Stimulated activated CD4-positive, alpha-beta T cell treated with anti-CD3 and anti-CD28 coated beads, TNF-alpha, amount 100 ng/mL, for 1 hour (primary cell): ENCODE data around the gene PLOD3.
"Not testable (repeated sequence)": the region's sequence is repeated elsewhere in the genome, so short reads cannot be mapped to it uniquely, and the experiment has no call there.

Experiments used
- DNase-seq, 3 donors: peaks; one replicate each; pipeline ENCODE4 v3.0.0-alpha.2; 2020; ENCODE audit warnings: low read depth in 3 of 3, low spot score in 1 of 3

Gene PLOD3

DNA sequence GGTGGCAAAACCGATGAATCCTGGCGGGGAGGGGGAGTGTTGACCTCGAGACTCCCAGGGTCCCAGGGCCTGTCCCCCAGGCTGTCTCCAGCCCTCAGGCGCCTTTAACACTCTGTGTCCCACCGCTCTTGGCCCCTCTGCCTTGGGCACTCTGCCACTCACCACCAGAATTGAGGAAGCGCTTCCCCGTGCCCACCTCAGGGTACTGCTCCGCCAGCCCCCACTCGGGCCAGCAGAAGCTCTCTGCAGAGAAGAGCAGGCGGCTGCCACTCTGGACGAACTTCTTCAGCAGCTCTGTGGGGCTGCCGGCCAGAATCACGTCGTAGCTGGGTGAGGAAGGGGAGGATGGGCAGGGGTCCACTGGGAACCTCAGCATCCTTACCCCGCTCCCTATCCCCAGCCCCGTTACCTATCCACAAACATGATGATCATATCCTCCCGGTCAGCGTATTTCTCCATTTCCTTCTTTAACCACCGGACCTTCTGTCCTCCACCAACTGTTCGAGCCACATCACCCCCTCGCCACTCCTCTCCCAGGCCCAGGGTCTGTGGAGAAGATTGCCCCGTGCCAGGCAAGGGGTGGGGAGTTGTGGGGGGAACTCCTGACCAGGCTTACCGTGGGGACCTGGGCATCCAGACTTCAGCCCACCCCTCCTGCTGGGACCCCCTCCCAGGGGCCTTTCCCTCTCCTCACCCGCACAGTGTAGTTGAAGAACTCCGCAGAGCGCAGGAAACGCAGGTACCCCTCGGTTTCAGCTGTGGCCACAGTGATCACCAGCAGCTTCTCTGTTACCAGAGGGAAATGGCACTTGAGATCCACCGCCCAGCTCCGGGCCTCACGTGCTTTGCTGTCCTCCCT, 1.2 kb downstream of the PLOD3 start:
- no peak for DNase-seq

DNA sequence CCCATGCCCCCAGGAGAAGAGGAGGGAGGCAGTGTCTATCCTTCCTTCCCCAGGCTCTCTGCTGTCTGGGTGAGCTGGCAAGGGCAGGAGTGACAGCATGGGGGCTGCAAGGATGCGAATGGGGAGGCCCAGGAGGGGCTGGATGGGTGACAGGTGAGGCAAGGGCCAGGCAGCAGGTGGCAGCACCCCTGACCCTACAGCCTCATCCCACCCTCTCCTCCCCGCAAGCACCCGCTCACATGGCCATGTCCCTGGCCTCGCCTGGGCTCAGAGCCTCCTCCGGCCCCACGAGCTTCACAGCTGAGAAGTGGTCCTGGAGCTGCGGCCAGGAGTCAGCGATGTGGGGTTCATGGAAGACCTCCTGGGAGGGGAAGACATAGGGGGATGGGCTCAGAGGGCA, 5.4 kb downstream of the PLOD3 start:
- no peak for DNase-seq

DNA sequence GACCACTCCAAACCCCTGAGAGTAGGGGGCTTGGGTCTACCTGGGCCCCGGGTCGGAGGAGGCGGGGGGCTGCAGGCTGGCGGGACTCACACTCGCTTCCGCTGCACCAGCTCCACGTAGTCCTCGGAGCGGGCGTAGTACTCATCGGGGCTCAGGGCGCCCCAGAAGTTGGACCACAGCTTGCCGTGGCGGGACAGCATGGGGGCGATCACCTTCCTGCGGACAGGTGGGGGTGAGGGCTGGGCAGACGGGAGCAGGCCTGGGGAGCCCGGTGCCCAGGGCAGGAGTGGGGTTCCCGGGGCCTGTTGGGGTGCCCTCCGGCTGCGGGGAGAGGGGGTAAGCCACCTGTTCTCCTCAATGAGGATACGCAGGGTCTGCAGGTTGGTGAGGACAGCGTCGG, 5.9 kb downstream of the PLOD3 start:
- DNase-seq: no peak

DNA sequence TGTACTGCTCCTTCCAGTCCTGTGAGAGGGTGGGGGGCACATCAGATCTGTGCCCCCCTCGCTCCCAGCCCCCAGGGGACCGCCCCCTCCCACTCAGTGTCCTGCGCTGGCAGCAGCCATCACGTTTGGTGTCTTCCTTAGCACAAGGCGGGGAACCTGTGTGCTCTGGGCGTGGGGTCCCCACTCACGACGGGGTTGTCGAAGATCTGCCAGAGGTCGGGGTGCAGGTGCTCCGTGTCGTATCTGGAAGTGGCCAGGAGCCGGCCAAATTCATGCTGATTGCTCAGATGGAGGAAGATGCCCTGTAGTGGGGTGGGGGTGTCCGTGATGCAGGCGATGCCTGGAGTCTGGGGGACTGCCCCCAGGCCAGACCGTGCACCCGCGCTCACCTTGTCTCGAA, 7.2 kb downstream of the PLOD3 start:
- no peak for DNase-seq

DNA sequence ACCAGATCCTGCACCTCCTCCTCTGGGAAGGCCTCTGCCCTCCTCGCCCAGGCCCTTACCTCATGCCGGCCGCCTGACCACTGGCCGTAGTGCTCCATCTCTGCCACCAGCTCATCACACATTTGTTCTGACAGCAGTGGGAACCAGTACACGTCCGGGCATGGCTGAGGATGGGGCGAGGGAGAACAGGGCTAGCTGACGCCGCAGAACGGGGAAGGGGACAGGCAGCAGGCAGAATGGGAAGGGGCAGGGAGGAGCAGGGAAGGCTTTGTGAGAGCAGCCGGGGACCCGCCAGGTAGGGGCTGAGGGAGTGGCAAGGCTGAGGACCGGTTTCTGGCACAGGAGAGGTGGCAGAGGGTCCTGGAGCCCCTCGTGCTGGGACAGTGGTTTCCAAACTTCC, 8.6 kb downstream of the PLOD3 start:
- no peak for DNase-seq

DNA sequence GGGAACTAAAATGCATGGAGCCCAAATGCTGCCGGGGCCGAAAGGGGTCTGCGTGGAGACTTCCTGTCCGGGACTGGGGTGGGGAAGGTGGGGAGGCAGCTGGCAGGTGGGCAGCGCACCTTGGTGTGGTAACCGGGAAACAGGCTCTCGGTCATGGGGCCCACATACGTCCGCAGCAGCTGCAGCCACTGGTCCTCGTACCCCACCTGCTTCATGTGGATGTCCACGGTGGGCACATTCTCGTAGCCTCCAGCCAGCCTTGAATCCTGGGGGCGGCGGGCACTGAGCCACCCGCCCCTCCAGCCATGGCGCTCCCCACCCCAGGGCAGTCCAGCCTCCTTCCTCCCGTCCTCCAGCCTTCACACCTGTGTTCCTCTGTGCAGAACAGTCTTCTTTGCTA, 9.9 kb downstream of the PLOD3 start:
- DNase-seq: no peak

DNA sequence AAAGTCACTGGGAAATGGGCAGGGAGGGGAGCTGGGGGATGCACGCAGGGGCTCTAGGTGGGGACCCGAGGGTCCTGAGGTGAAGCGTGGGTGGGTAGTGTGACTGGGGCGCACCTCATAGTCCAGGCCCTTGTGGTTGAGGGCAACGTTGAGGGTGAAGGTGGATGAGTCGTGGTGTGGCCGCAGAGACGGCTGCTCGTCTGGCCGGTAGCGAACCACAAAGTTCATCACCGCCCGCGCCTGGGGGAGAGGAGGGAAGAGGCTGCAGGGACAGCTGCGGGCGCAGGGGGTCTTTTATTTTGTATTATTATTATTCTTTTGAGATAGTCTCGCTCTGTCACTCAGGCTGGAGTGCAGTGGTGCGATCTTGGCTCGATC, 10.7 kb downstream of the PLOD3 start:
- no peak for DNase-seq

DNA sequence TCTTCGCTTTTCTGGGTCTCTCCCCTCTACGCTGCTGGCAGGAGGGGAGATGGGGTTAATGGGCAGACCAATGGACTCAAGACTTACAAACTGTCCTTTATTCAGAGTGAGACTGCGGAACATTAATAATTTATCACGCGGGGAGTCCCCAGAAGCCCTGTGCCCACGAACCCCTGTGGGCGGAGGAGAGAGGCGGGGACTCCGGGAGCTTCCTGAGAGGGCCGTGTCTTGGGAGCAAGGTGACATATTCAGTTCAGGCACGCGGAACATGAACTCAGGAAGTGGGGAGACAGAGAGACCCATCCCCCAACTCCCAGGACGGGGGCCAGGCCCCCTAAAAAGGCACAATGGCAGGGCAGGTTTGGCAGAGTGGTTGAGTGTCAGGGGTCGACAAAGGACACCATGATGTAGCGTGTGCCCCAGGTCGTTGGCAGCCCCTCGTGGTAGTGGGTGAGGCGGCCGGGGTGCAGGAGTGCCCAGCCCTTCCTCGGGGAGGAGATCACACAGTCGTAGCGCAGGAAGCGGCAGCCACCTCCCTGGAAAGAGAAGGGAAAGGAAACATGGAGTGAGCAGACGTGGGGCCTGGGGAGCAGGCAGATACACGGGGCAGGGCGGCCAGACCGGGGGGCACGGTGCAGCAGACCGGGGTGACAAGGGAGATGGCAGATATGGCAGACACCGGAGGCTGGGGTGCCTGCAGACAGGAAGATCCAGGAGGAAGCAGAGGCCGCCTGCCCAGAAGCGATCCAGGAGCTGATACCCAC, 11.3 kb downstream of the PLOD3 start:
- no peak for DNase-seq

DNA sequence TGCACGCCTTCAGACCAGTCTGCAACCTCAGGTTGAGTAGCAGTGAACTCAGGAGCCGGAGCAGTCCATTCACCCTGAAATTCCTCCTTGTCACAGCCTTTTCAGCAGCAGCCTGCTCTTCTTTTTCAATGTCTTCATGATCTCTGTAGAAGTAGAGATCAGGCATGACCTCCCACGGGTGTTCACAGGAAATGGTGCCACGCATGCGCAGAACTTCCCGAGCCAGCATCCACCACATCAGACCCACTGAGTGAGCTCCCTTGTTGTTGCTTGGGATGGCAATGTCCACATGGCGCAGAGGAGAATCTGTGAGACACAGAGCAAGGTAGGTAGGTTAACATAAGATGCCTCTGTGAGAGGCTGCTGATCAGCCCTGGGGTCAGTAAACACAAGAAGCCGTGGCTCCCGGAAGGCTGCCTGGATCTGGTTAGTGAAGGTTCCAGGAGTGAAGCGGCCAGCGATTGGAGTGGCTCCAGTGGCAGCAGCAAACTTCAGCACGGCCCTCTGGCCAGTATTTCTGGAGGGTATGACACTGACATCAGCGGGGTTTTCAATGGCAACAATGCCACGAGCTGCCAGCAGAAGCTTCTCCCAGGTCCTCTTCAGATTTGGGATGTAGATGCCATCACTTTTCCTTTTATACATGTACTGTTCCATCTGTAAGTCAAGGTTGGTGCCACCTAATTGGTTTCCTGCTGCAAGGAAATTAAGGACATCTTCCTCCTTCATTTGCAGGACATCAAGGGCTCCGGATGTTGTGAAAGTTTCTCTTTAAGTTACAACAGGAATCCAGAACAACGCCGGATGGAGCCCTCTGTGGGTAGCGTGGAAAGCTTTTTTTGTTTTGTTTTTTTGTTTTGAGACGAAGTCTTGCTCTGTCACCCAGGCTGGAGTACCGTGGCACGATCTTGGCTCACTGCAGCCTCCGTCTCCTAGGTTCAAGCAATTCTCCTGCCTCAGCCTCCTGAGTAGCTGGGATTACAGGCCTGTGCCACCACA, 13.3 kb downstream of the PLOD3 start:
- not testable (repeated sequence) for DNase-seq

DNA sequence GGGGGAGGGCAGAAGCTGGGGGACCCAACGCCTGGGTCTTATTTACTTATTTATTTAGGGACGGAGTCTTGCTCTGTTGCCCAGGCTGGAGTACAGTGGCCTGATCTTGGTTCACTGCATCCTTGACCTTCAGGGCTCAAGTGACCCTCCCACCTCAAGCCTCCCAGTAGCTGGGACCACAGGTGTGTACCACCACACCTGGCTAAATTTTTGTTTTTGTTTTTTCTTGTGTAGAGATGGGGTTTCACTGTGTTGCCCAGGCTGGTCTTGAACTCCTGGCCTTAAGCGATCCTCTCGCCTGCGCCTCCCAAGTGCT, 14.8 kb downstream of the PLOD3 start:
- no peak for DNase-seq

DNA sequence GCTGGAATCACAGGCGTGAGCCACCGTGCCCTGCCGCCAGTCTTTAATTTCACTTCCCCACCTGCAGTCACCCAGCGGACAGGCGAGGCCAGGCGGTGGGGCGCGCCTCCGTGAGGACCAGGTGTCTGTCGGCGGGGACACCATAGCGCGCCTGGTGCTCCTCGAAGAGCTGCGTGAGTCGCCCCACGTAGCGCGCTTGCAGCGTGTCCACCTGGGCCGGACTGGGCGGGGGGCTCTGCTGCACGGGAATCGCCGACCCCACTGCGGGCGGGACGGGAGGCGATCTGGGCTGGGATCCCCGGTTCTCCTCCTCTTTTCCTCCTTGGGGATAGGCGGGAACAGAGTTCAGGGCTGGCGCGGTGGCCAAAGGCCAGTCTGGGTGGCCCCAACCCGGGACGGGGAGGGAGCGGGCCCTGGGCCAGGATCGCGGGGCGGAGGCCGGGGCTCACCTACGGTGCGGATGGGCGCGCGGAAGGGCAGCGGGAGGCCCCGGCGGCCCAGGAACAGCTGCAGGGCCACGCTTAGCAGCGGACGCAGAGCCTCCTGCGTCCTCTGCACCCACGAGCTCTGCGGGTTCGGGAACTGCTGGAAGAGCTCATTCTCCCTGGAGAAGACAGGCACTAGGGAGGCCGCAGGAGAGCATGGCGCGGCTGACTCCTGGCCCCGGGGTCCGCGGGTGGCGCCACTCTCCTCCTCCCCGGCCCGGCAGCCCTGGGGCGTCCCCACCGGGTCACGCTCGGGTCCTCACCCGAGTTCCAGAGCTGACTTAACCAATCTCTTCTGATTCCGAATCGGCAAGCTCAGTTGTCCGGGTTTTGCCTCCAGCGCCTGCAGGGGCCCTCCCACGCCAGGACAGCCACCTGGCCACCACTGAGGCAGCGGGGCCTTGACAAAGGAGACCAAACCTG, 15.4 kb downstream of the PLOD3 start:
- DNase-seq: no peak

DNA sequence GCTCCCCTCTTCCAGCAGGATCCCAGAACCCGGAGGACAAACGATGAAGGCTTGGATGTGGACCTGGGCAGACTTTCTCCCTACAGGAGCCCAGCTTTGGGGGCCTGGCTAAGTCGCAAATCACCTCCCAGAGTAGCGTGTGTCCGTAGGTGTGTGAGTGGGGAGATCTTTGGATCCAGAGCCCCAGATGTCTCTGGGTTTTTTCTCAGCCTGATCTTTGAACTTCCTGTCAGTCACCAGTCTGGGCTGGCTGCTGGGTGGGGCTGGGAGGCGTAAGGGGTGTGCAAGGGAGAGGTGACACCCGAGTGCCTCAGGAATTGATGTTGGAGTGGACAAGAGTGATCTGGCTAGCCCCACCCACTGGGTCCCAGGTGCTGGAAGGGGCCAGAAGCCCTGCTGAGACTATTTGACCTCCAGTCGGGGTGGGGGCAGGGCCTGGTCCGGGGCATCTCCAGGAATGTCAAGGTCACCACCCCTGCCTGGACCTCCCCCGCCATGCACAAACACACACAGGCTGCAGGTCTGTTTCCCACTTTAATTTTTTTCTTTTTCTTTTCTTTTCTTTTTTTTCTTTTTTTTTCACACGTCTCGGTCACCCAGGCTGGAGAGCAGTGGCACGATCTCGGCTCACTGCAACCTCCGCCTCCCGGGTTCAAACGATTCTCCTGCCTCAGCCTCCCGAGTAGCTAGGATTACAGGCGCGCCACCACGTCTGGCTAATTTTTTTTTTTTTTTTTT, 16.4 kb downstream of the PLOD3 start, which contains the start of gene MOGAT3:
Gene MOGAT3, minus strand, starts transcription at position 175 of the 738 bp plus-strand sequence. CDS start 182 bp downstream, outside the sequence.
- no peak for DNase-seq

DNA sequence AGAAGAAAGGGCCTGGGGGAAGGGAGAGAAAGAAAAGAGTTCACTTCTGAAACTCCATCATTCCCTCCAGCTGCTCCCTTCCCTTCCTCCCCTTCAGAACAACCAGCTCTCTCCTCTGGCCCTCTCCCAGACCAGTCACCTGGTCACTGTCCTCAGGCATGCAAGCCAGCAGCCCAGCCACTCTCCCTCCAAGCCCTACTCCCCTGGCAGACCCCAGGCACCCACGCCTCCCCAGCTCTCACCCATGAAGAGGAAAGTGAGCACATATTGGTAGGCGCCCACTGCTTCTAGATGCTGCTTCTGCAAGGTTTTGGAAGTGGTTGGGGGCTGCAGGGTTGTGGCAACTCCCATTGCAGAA, 16.9 kb downstream of the PLOD3 start:
- no peak for DNase-seq

DNA sequence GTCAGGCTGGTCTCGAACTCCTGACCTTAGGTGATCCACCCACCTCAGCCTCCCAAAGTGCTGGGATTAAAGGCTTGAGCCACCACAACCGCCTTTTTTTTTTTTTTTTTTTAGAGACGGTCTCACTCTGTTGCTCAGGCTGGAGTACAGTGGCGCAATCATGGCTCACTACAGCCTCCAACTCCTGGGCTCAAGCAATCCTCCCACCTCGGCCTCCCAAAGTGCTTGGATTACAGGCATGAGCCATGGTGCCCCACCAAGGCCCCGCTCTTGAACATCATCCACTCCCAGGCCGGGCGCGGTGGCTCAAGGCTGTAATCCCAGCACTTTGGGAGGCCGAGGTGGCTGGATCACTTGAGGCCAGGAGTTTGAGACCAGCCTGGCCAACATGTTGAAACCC, 17.9 kb downstream of the PLOD3 start:
- DNase-seq: not testable (repeated sequence)

DNA sequence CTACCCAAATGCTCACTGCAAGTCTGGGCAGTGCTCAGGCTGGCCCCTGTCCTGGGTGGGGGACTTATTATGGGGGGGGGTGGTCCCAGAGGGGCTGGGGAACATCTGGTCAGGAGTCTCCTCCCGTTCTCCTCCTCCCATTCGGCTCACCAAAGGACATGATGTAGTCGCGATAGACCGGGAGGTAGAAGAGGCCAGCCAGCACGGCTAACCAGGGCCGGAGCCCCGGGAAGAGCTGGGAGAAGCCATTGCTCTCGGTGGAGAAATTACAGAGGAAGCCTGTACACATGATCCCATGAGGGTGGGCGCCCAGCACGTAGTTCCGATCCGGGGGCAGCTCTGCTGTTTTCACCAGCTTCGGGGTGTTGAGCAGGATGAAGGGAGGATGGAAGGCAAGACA, 18.9 kb downstream of the PLOD3 start:
- DNase-seq: no peak

DNA sequence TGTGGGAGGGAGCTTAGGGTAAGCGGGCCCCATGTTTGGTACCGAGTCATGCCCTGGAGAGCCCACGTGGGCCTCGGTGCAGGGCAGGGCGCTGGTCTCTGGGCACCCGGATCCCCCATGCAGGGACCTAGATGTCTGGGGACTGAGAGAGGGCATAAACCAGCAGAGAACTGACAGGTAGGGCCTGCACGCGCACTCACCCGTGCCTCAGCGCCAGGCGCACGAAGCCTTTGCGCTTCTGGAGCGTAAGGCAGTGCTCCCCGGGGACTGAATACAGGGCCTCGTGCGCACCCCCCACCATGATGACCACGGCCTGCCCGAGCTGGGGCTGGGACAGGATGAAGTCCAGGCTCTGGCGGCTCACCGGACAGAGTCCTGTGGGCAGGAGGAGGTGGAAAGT, 19.4 kb downstream of the PLOD3 start:
- DNase-seq: no peak

DNA sequence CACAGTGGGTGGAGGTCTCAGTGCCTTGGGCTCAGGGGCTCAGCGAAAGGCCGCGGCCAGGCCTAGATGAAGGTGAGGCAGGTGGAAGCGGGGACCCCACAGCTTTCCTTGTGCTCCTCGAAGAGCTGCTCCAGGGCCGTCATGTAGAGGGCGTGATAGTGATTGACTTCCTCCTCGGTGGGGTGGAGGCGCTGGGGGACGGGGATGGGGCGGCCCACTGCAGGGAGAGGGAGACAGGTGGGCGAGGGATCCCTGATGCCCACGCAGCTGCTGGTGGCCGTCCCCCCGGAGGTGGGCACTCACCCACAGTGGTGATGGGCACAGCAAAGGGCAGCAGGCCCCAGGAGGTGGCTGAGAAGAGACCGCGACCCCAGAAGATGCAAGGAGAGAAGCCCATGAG, 21.5 kb downstream of the PLOD3 start:
- no peak for DNase-seq

DNA sequence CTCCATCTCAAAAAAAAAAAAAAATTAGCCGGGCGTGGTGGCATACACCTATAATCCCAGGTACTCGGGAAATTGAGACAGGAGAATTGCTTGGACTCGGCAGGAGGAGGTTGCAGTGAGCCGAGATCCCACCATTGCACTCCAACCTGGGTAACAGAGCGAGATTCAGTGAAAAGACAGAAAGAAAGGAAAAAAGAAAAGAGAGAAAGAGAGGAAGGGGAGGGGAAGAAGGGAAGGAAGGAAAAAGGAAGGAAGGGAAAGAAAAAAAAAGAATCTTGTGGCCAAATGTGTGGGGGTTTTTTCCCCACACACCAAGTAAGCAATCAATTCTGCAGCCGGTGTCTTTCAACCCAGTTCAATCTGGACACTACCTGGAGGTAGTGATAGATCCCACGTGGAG, 28.3 kb downstream of the PLOD3 start:
- DNase-seq: no peak

DNA sequence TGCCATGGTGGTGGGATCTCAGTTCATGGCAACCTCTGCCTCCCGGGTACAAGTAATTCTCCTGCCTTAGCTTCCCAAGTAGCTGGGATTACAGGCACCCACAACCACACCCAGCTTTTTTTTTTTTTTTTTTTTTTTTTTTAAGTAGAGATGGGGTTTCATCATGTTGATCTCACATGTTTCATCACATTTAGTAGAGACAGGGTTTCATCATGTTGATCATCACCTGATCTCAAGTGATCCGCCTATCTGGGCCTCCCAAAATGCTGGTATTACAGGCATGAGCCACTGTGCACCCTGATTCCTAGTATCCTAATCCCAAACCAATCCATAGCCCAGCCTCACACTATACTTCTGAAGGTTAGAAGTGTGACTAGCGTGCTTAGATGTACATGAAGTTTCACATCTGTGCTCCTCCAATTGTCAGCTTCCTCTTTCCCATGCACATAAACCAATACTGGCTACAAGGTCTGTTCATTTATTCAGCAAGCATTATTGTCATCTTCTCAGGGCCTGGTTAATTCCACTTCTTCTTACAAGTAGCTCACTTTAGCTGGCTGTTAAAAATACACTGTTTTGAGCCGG, 30.4 kb downstream of the PLOD3 start:
- DNase-seq: no peak
